OCI-LY1 (cell line): Measurements from ENCODE around the gene DESI2.

Experiments used
- H2AFZ ChIP-seq: fragments of 200-600 bp; sonication (generic), shearing (Covaris generic); 2 replicates; pipeline ENCODE4 v1.6.0; 2014; ENCODE audit warnings: antibody characterized with exemption, mild to moderate bottlenecking, low read length
- H3F3A ChIP-seq: fragments of 200-600 bp; sonication (generic), shearing (Covaris generic); 2 replicates; pipeline ENCODE4 v1.6.0; 2014; ENCODE audit warnings: mild to moderate bottlenecking, antibody characterized with exemption, low read length, moderate library complexity; ENCODE audit not compliant: insufficient read depth
- H3K27ac ChIP-seq: fragments of 200-600 bp; sonication (generic); 2 replicates; pipeline ENCODE4 v1.5.1; 2014; ENCODE audit warnings: low read length, mixed run types, mild to moderate bottlenecking, low read depth; ENCODE audit not compliant: poor library complexity, severe bottlenecking
- H3K27me3 ChIP-seq: fragments of 200-600 bp; sonication (generic); 2 replicates; pipeline ENCODE4 v1.6.0; 2014; ENCODE audit warnings: antibody characterized with exemption, mild to moderate bottlenecking, low read length, moderate library complexity; ENCODE audit not compliant: insufficient read depth
- H3K36me3 ChIP-seq: fragments of 200-600 bp; sonication (generic); 2 replicates; pipeline ENCODE4 v1.6.1; 2014; ENCODE audit warnings: mild to moderate bottlenecking, antibody characterized with exemption, low read length, moderate library complexity, mixed read lengths; ENCODE audit not compliant: insufficient read depth
- H3K4me1 ChIP-seq: fragments of 200-600 bp; sonication (generic); 2 replicates; pipeline ENCODE4 v1.5.1; 2014; ENCODE audit warnings: mild to moderate bottlenecking, low read length, moderate library complexity; ENCODE audit not compliant: insufficient read depth, severe bottlenecking
- H3K4me2 ChIP-seq: fragments of 200-600 bp; sonication (generic), shearing (Covaris generic); 2 replicates; pipeline ENCODE4 v1.6.1; 2014; ENCODE audit warnings: low read length
- H3K4me3 ChIP-seq: fragments of 200-600 bp; sonication (generic); 2 replicates; pipeline ENCODE4 v1.5.1; 2014; ENCODE audit warnings: low read length, low read depth, mild to moderate bottlenecking, mixed read lengths; ENCODE audit not compliant: poor library complexity, severe bottlenecking
- H3K79me2 ChIP-seq: fragments of 200-600 bp; shearing (Covaris generic); 2 replicates; pipeline ENCODE4 v1.6.1; 2016; ENCODE audit warnings: mixed run types, low read length, mixed read lengths; ENCODE audit not compliant: insufficient read depth
- H3K9ac ChIP-seq: fragments of 200-600 bp; sonication (generic), shearing (Covaris generic); 2 replicates; pipeline ENCODE4 v1.6.1; 2014; ENCODE audit warnings: mild to moderate bottlenecking, low read length, mixed read lengths
- H3K9me2 ChIP-seq: fragments of 200-600 bp; sonication (generic), shearing (Covaris generic); 2 replicates; pipeline ENCODE4 v1.6.1; 2014; ENCODE audit warnings: low read depth, mild to moderate bottlenecking, low read length, mixed read lengths
- H3K9me3 ChIP-seq: fragments of 200-600 bp; shearing (Covaris generic); 2 replicates; pipeline ENCODE4 v1.6.1; 2014; ENCODE audit warnings: low read length, mixed read lengths
- H4K20me1 ChIP-seq: fragments of 200-600 bp; sonication (generic), shearing (Covaris generic); 2 replicates; pipeline ENCODE4 v1.6.0; 2016; ENCODE audit warnings: mild to moderate bottlenecking, low read length; ENCODE audit not compliant: insufficient read depth
- CTCF ChIP-seq: fragments of 200-600 bp; sonication (generic), shearing (Covaris generic); IDR thresholded peaks from 2 replicates; pipeline ENCODE4 v1.5.1; 2017; ENCODE audit warnings: mild to moderate bottlenecking, antibody characterized with exemption, low read length, moderate library complexity, mixed read lengths
- EZH2 ChIP-seq: fragments of 200-600 bp; sonication (generic), shearing (Covaris generic); IDR thresholded peaks from 2 replicates; pipeline ENCODE4 v1.8.0; 2017; ENCODE audit warnings: borderline replicate concordance, mixed run types, mild to moderate bottlenecking, antibody characterized with exemption, low read length, moderate library complexity, mixed read lengths

Gene DESI2

GRCh38 chr1:244626709-244627108, 26.2 kb upstream of the DESI2 start:
- Histone ChIP-seq H3K27me3 (no peaks in the 10 kb centered on the region; the same call in 1 of the 2 replicates), H3F3A (no peaks in the 10 kb centered on the region), H3K4me3 (no peak overlapping the region), H2AFZ (no peak overlapping the region), H4K20me1 (no peaks in the 10 kb centered on the region), H3K36me3 (no peaks in the 10 kb centered on the region), H3K9me2 (no peaks in the 10 kb centered on the region), H3K79me2 (no peaks in the 10 kb centered on the region), H3K4me2 (no peak overlapping the region), H3K9me3 (0 out of 2 replicates have a peak, but pooled peaks cover 1% of the 10 kb centered on the region), H3K4me1 (no peaks in the 10 kb centered on the region), H3K9ac (no peak overlapping the region), H3K27ac (no peak overlapping the region)
- TF ChIP-seq EZH2 (no peak), CTCF (no peak)

- H3K9me3 ChIP-seq, result peaks cover 7% of the 10 kb centered on the region; the same call in 1 of the 2 replicates
- no peak overlapping the region for H3K9ac ChIP-seq
- H3K79me2 ChIP-seq, result no peaks in the 10 kb centered on the region
- no peak for TF ChIP-seq CTCF
- no peak for TF ChIP-seq EZH2
- no peak overlapping the region for H2AFZ ChIP-seq
- H3K36me3 ChIP-seq, result no peaks in the 10 kb centered on the region
- H3K4me2 ChIP-seq, result no peak overlapping the region
- H4K20me1 ChIP-seq, result no peaks in the 10 kb centered on the region
- H3K27me3 ChIP-seq, result no peaks in the 10 kb centered on the region; the same call in 1 of the 2 replicates
- H3K4me1 ChIP-seq, result no peaks in the 10 kb centered on the region
- no peaks in the 10 kb centered on the region for H3F3A ChIP-seq
- no peak overlapping the region for H3K27ac ChIP-seq
- no peaks in the 10 kb centered on the region for H3K9me2 ChIP-seq
- no peak overlapping the region for H3K4me3 ChIP-seq
These were observed 24.1 kb upstream of the DESI2 start for GRCh38 chr1:244628789-244629188.

- Histone ChIP-seq H3K36me3 (no peaks in the 10 kb centered on the region), H3K4me3 (no peak overlapping the region), H3K9ac (no peak overlapping the region), H3F3A (no peaks in the 10 kb centered on the region), H3K4me2 (no peak overlapping the region), H3K9me2 (no peaks in the 10 kb centered on the region), H3K27me3 (no peaks in the 10 kb centered on the region; the same call in 1 of the 2 replicates), H4K20me1 (no peaks in the 10 kb centered on the region), H3K9me3 (peaks cover 7% of the 10 kb centered on the region; the same call in 1 of the 2 replicates), H2AFZ (no peak overlapping the region), H3K27ac (no peak overlapping the region), H3K79me2 (no peaks in the 10 kb centered on the region), H3K4me1 (no peaks in the 10 kb centered on the region)
- TF ChIP-seq CTCF (no peak), EZH2 (no peak)
These were observed 19.8 kb upstream of the DESI2 start for GRCh38 chr1:244633140-244633539.
